Endodermal cell (in vitro differentiated cells): Measurements from ENCODE around the gene CARS2. TPM values are rescaled to one million over a fixed set of nuclear protein-coding genes. Genes with fewer than 3 reads are reported as not detected.

Experiments used
- DNase-seq: peaks from one replicate; pipeline ENCODE4 v3.0.0-alpha.2; 2017
- H3K27ac ChIP-seq: 2 replicates; pipeline ENCODE4 v1.5.1; 2013; ENCODE audit warnings: mild to moderate bottlenecking, low read depth, low read length, moderate library complexity
- H3K27me3 ChIP-seq: 2 replicates; pipeline ENCODE4 v1.6.1; 2013; ENCODE audit warnings: mild to moderate bottlenecking, low read length, moderate library complexity; ENCODE audit not compliant: insufficient read depth, control insufficient read depth, poor library complexity, severe bottlenecking
- H3K36me3 ChIP-seq: 2 replicates; pipeline ENCODE4 v1.7.0; 2013; ENCODE audit warnings: mild to moderate bottlenecking, low read length, moderate library complexity; ENCODE audit not compliant: control insufficient read depth, insufficient read depth
- H3K4me1 ChIP-seq: one replicate; pipeline ENCODE4 v1.7.0; 2013; ENCODE audit warnings: low read length; ENCODE audit not compliant: control insufficient read depth, insufficient read depth
- H3K4me3 ChIP-seq: 2 replicates; pipeline ENCODE4 v1.5.1; 2013; ENCODE audit warnings: mild to moderate bottlenecking, low read length, moderate library complexity
- H3K9ac ChIP-seq: 2 replicates; pipeline ENCODE4 v1.6.1; 2013; ENCODE audit warnings: mild to moderate bottlenecking, low read length, moderate library complexity; ENCODE audit not compliant: poor library complexity, severe bottlenecking; ENCODE audit errors: extremely low read depth
- H3K9me3 ChIP-seq: 2 replicates; pipeline ENCODE4 v1.6.1; 2013; ENCODE audit warnings: mild to moderate bottlenecking, low read length, moderate library complexity; ENCODE audit not compliant: control insufficient read depth
- H3K27ac Mint-ChIP-seq: 2 replicates; pipeline ENCODE4 v1.8.0; 2020; ENCODE audit warnings: mixed read lengths
- H3K27me3 Mint-ChIP-seq: 2 replicates; pipeline ENCODE4 v1.8.0; 2021; ENCODE audit warnings: mild to moderate bottlenecking, mixed read lengths; ENCODE audit not compliant: insufficient read depth
- H3K36me3 Mint-ChIP-seq: 2 replicates; pipeline ENCODE4 v1.8.0; 2020; ENCODE audit warnings: low read depth, mixed read lengths
- H3K4me1 Mint-ChIP-seq: 2 replicates; pipeline ENCODE4 v1.8.0; 2020; ENCODE audit warnings: mixed read lengths
- H3K4me3 Mint-ChIP-seq: 2 replicates; pipeline ENCODE4 v1.8.0; 2020; ENCODE audit warnings: mild to moderate bottlenecking, moderate library complexity, mixed read lengths
- H3K9me3 Mint-ChIP-seq: 2 replicates; pipeline ENCODE4 v1.8.0; 2020; ENCODE audit warnings: mild to moderate bottlenecking, mixed read lengths
- WGBS, 2 experiments: methylation state at CpG; one replicate each; pipeline versions ENCODE4 v1.1.5 to v1.1.7; 2013; ENCODE audit warnings: missing lambda C conversion rate in 2 of 2, mixed read lengths in 1 of 2; ENCODE audit not compliant: insufficient coverage in 1 of 2, insufficient read length in 1 of 2; 5-methylcytosine and 5-hydroxymethylcytosine counted together
- total RNA-seq, 2 donors: library from RNA; stranded (reverse); fragmentation: NEBNext Ultra II Directional in 1 of 2; extraction: Animal tissue kit (Norgen Biotek cat#: 25700) in 1 of 2; gene quantifications; 2 replicates in 1 of 2; 3 replicates in 1 of 2; pipeline ENCODE4 v1.2.1, GENCODE V29; 2021
- TF ChIP-seq, protein P1 (sequence below): fragments of 200-600 bp; sonication (generic); conservative IDR thresholded peaks from 2 replicates; pipeline ENCODE4 v1.5.0; 2021; ENCODE audit warnings: antibody characterized with exemption, mild to moderate bottlenecking

CARS2 gene
- total RNA-seq, 2 donors from 2014 or later = 53.0 to 53.2 TPM

DNA sequence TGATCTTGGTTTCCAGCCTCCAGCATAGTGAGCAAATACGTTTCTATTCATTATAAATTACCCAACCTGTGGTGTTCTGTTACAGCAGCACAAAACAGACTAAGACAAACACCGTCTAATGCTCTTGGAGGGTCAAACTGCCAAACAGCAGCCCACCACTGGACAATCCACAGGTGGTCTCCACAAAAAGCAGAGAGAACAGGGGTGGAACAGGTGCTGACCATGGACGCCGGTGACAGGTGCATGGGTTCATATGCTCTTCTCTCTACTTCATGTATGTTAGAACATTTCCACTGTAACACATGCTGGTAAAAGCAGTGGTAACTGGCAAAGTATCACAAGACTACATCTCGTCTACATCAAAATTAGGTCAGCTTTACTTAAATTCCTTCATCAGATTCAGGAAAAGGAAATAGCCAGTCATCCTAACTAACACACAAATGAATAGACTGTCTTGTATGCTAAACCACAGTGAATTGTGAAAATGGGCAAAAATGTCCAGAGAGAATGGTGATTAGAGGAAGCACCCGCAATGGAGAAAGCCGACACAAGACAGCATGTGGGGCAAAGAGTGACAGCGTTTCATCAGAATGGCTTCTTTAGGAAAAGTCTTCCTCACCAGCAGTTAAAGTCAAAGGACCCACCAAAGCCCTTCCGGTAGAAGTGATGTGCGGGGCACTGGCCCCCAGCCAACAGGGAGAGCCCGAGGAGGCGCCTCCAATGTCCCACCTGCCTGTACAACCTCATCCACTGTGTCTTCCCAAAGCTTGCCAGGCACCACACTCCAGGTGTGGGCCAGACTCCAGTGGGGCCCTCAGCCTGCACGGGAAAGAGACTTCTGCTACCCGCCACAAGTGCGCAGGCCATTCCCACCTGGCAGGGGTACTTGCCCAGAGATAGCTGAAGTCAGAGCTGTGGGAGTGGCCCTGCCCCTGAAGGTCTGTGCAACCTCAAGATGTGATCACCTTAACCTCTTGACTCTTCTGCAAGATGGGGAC lies 6.5 kb downstream of the CARS2 start:
- no peak overlapping the region for H3K27ac Mint-ChIP-seq
- Histone ChIP-seq H3K9me3 (no peaks in the 10 kb centered on the region), H3K9ac (no peak overlapping the region), H3K27ac (no peak overlapping the region), H3K4me1 (peaks cover 4% of the 10 kb centered on the region), H3K27me3 (no peaks in the 10 kb centered on the region), H3K36me3 (peaks cover 62% of the 10 kb centered on the region), H3K4me3 (no peak overlapping the region)
- 80 to 82% methylated on average over 13 to 15 of the region's 15 CpGs for WGBS, 2 experiments
- DNase-seq = no peak
- TF ChIP-seq, protein P1, sequence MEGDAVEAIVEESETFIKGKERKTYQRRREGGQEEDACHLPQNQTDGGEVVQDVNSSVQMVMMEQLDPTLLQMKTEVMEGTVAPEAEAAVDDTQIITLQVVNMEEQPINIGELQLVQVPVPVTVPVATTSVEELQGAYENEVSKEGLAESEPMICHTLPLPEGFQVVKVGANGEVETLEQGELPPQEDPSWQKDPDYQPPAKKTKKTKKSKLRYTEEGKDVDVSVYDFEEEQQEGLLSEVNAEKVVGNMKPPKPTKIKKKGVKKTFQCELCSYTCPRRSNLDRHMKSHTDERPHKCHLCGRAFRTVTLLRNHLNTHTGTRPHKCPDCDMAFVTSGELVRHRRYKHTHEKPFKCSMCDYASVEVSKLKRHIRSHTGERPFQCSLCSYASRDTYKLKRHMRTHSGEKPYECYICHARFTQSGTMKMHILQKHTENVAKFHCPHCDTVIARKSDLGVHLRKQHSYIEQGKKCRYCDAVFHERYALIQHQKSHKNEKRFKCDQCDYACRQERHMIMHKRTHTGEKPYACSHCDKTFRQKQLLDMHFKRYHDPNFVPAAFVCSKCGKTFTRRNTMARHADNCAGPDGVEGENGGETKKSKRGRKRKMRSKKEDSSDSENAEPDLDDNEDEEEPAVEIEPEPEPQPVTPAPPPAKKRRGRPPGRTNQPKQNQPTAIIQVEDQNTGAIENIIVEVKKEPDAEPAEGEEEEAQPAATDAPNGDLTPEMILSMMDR = no peak
- H3K27me3 Mint-ChIP-seq = no peaks in the 10 kb centered on the region
- H3K9me3 Mint-ChIP-seq = no peaks in the 10 kb centered on the region
- peaks cover 61% of the 10 kb centered on the region for H3K36me3 Mint-ChIP-seq
- peaks cover 18% of the 10 kb centered on the region for H3K4me1 Mint-ChIP-seq
- no peak overlapping the region for H3K4me3 Mint-ChIP-seq

DNA sequence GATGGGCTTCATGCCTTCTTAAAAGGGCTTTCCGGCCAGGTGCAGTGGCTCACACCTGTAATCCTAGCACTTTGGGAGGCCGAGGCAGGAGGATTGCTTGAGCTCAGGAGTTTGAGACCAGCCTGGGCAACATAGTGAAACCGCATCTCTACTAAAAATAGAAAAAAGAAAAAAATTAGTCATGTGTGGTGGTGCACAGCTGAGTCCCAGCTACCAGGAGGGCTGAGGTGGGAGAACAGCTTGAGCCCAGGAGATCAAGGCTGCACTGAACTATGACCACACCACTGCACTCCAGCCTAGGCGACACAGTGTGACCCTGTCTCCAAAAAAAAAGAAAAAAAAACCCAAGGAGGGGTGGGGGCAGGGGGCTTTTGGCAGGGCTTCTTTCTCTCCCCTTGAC lies 7.2 kb downstream of the CARS2 start:
- H3K27me3 Mint-ChIP-seq = no peaks in the 10 kb centered on the region
- H3K27ac ChIP-seq = no peak overlapping the region
- no peak overlapping the region for H3K27ac Mint-ChIP-seq

DNA sequence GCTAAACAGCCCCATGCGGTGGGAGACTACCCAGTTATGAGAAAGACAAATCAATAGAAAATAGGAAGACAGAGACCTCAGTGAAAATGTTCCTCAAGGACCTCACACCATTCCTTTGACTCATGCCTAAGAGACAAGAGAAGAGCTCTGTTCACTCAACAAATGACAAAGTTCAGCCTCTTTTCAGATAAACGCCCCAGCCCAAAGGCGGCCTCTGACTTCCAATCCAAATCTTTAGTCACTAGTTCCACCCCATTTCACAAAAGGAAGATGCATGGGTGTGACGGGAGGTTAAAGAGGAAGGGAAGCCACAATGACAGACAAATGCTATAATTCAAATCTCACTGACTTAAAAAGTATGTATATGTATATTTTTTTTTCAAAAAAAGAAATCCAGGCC lies 8.1 kb downstream of the CARS2 start:
- no peak for DNase-seq
- peaks cover 4% of the 10 kb centered on the region for H3K4me1 ChIP-seq
- H3K9ac ChIP-seq = no peak overlapping the region
- H3K9me3 ChIP-seq = no peaks in the 10 kb centered on the region
- peaks cover 9% of the 10 kb centered on the region for H3K4me1 Mint-ChIP-seq
- WGBS, 2 experiments = 78% methylated on average over 3 of the region's 4 CpGs; no CpG with 5 or more reads in 1 of the 2 experiments
- H3K36me3 Mint-ChIP-seq = peaks cover 66% of the 10 kb centered on the region
- no peaks in the 10 kb centered on the region for H3K9me3 Mint-ChIP-seq
- no peak overlapping the region for H3K4me3 Mint-ChIP-seq
- H3K27me3 ChIP-seq = no peaks in the 10 kb centered on the region
- H3K27ac ChIP-seq = no peak overlapping the region
- peaks cover 64% of the 10 kb centered on the region for H3K36me3 ChIP-seq
- no peak overlapping the region for H3K4me3 ChIP-seq
- TF ChIP-seq, protein P1 = no peak
- H3K27ac Mint-ChIP-seq = no peak overlapping the region
- no peaks in the 10 kb centered on the region for H3K27me3 Mint-ChIP-seq

More for the DNA sequence above, 7.2 kb downstream of the CARS2 start:
- no peak overlapping the region for H3K4me3 ChIP-seq
- no peaks in the 10 kb centered on the region for H3K9me3 ChIP-seq
- WGBS, 2 experiments = 94% methylated on average over 3 to 4 of the region's 4 CpGs
- H3K9me3 Mint-ChIP-seq = no peaks in the 10 kb centered on the region
- H3K4me3 Mint-ChIP-seq = no peak overlapping the region
- TF ChIP-seq, protein P1 = no peak
- peaks cover 4% of the 10 kb centered on the region for H3K4me1 ChIP-seq
- peaks cover 62% of the 10 kb centered on the region for H3K36me3 Mint-ChIP-seq
- no peaks in the 10 kb centered on the region for H3K27me3 ChIP-seq
- no peak for DNase-seq
- peaks cover 61% of the 10 kb centered on the region for H3K36me3 ChIP-seq
- H3K9ac ChIP-seq = no peak overlapping the region
- peaks cover 16% of the 10 kb centered on the region for H3K4me1 Mint-ChIP-seq
